RCC 7860 (cell line): ENCODE measurements around the gene SEC61A1.

ENCODE experiments used
- DNase-seq: peaks from one replicate; pipeline ENCODE4 v3.0.0-alpha.2; 2015; ENCODE audit warnings: low spot score
- FAIRE-seq: peaks from 2 replicates; lab custom pipeline; 2012; peaks lifted over from hg19 to GRCh38; lab: Jason Lieb, UNC

Gene SEC61A1

DNA sequence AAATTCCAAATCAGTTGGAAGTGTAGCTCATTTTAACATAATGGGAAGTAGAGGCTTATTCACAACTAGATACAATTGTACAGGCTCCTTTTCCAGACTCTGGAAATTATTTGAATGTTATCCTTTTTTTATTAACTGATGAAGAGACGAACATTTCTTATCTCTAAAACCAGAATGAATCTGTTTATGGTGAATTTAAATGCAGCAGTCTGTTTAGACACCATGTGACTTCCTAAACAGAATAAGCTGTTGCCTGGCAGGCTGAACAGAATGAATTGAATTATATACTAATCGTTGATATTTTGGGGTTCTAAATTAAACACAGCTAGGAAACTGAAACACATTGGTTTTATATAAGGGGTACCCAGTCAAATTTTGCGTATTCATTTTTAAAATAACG is 4.0 kb downstream of the SEC61A1 start:
- no peak for DNase-seq
- no peak for FAIRE-seq

DNA sequence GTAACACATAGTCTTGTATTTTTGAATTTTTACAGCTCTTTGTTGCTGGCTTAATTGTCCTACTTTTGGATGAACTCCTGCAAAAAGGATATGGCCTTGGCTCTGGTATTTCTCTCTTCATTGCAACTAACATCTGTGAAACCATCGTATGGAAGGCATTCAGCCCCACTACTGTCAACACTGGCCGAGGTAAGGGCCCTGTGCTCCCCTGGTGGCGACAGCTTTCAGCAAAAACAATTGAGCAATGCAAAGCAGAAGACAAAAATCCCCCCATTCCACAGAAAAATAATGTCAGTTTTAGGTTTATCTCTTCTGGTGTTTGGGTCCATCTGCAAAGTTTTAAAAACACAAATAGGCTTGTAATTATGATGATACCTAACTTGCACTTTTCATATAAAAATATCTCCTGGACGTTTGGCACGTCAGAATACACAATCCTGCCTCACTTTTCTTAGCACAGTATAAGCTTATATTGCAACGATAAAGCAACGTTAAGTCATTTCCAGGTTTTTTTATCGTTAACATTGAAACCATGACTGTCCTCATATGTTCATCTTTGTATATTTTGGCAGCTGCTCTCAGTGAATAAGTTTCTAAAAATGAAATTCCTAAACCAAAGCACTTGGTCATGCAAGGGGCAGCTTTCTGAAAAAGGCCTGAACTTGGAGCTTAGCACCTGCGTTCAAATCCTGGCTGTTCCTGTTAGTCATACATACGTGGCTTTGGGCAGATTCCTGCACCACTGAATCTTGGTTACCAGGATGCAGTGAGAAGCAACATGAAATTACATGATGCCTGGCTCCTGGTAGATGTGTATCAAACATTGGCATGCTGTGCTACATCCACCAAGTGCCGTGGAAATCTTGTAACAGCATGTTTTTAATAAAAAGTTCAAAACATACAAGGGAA is 8.5 kb downstream of the SEC61A1 start:
- no peak for DNase-seq

GRCh38 chr3:128062033-128062745 is 10.0 kb downstream of the SEC61A1 start:
- no peak for DNase-seq
- no peak for FAIRE-seq

More for the DNA sequence above, 8.5 kb downstream of the SEC61A1 start:
- no peak for FAIRE-seq

DNA sequence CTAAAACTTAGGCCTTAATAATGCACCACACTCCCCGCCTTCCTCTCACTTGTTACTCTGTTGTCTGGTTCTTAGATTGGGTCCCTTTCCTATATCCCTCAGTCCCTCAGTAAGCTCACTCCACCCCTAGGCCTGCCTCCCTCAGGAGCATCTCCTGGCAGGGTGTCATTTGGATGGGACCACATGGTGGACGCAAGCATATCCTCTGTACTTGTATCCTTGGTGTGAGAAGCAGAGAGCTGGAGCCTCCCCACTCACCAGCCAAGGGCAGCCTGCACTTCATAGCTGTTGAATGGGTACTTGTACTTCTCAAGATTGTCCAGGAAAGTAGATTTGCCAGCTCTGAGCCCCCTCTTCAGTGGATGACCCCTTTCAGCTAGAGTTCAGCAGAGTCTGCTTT is 11.6 kb downstream of the SEC61A1 start:
- DNase-seq, result no peak
- no peak for FAIRE-seq

DNA sequence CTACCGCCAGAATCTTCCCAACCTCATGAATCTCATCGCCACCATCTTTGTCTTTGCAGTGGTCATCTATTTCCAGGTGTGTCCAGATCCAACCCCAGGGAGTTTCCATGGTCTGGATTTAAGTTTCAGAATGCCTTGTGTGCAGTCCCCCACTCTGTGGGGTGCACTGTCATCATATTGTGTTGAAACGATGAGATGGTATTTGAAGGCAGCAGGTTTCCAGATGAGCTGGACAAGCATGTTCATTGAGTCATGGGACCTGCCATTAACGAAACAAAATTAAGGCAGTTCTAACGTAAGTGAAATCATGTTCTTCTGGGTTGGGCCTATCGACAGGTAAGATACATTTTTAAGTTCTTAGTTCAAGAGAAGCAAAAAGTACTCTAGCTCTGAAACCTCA is 12.7 kb downstream of the SEC61A1 start:
- FAIRE-seq, result no peak

DNA sequence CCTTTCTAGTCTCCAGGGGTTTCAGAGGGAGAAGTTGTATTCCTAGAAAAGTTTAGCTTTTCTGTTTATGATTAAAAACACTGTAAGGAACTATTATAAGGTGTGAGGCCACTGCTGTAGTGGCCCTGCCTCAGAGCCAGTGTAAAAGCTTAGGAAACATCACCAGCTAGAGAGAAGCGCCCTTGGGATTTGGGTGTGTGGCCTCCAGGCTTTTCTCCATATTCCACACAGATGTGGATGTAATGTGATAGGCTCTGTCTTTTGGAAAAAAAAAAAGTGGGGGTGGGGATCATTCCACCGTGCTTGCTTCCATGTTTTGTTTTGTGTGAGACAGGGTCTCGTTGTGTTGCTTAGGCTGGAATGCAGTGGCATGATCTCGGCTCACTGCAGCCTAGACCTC is 13.9 kb downstream of the SEC61A1 start:
- DNase-seq (no peak), FAIRE-seq (no peak)

More for the DNA sequence above, 12.7 kb downstream of the SEC61A1 start:
- DNase-seq, result no peak

GRCh38 chr3:128066676-128067075 is 14.4 kb downstream of the SEC61A1 start:
- FAIRE-seq, result no peak

GRCh38 chr3:128067489-128067888 is 15.3 kb downstream of the SEC61A1 start:
- DNase-seq (no peak), FAIRE-seq (no peak)

More at GRCh38 chr3:128066676-128067075, 14.4 kb downstream of the SEC61A1 start:
- no peak for DNase-seq

- FAIRE-seq (no peak), DNase-seq (peak; percentile 24)
These were observed 16.0 kb downstream of the SEC61A1 start for GRCh38 chr3:128068156-128068620.

- FAIRE-seq, result no peak
- no peak for DNase-seq
These were observed 17.0 kb downstream of the SEC61A1 start for GRCh38 chr3:128069271-128069670.

- FAIRE-seq, result no peak
- no peak for DNase-seq
These were observed 18.8 kb downstream of the SEC61A1 start for GRCh38 chr3:128070898-128071591.

DNA sequence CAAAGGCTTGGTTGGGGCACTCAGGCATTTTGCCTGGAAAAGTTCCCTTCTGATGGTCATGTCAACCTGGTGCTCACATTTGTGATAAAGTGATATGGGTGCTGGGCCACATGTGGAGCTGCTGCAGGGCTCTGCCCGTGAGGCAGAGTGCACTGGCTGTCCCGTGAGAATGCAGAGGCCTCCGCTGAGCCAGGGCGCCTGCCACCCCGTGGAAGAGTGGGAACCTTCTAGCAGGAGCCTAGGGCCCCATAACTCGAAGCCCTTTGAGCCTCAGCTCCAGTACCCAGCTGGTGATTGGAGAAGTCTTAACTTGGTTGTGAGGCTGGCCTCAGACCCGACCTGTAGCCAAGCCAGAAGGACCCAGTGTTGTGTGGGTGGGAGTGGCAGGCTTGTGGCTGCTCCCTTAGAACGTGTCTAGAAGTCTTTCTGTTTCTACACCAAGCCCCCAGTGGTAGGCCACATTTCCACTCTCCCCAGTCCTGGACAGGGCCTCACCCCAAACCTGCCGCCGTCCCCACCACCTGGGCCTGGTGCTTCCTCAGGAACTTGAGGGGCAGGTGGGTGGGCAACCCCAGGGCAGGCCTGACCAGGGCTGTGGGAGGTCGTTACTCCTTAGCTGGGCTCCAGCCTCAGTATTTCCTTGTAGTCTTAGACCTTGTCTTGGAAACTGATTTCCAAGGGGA is 19.7 kb downstream of the SEC61A1 start:
- DNase-seq (no peak), FAIRE-seq (no peak)

DNA sequence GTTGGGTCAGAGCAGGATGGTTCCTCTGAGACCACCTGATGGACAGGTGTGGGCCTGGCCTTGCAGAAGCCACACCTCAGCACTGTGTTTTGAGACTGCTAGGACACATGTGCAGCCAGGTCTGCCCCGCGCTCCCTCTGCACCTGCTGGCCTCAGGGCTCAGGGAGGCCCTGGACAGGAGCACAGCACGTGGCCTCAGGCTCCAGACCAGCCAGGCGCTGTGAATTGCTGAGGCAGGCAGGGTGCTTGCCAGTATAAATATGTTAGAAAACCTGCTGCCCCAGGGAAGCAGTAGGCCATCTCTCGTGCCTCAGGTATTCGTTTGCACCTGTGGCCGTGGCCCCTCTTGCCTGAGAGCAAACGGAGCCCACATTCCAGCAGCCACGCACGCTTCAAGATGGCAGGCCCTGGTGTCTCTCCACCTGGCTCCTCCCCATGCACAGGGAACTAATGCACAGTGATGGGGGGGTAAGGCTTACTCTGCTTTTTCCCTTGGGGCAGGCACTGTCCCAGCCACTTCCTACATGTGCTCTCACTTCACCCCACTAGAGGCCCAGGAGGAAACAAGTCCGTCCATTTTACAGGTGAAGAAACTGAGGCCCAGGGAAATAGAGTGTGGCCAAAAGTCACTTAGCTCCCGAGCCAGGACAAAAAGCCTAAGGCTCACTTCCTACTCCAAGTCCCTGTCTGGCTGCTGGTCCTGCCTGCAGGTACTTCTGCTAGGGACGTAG is 20.4 kb downstream of the SEC61A1 start:
- no peak for DNase-seq
- FAIRE-seq, result no peak

DNA sequence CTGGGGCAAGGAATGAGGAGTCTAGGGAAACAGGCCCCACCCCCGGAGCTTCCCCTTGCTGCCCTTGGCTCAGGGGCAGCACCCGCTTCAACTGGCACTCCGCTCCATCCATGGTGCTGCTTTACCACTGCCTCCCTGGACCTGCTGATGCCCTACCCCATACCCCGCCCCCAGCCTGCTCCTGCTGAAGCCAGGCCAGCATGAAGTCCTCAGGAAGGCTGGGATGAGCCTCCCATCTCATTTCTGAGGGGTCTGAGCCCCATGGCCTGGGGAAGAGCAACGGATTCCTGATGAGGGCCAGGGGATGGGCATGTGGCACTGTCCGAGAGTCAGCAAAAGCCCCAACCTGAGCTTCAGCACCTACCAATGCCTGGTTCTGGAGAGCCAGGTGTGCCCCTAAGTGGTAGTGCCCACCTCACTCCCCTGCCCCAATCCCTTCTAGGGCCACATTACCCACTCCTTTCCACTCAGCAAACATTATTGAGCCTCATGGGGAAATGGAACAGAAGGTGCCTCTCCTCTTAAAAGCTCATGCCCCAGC is 21.0 kb downstream of the SEC61A1 start:
- FAIRE-seq (no peak), DNase-seq (no peak)

DNA sequence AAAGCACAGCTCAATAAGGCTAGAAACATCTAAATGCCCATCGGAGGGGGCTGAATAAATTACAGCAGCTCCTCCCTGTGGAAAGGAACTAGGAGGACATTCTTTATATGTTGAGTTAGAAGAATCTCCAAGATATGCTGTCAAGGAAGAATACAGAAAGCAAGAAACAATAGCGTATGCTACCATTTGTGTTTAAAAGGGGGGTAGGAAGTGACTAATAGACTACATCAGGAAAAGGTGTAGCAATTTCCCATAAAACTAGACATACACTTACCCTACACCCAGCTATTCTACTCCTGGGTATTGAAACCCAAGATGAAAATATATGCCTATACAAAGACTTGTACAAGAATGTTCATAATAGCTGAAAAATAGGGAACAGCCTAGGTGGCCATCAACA is 21.6 kb downstream of the SEC61A1 start:
- DNase-seq, result no peak
- FAIRE-seq, result no peak

- FAIRE-seq (no peak), DNase-seq (no peak)
These were observed 22.7 kb downstream of the SEC61A1 start for GRCh38 chr3:128074851-128075521.

DNA sequence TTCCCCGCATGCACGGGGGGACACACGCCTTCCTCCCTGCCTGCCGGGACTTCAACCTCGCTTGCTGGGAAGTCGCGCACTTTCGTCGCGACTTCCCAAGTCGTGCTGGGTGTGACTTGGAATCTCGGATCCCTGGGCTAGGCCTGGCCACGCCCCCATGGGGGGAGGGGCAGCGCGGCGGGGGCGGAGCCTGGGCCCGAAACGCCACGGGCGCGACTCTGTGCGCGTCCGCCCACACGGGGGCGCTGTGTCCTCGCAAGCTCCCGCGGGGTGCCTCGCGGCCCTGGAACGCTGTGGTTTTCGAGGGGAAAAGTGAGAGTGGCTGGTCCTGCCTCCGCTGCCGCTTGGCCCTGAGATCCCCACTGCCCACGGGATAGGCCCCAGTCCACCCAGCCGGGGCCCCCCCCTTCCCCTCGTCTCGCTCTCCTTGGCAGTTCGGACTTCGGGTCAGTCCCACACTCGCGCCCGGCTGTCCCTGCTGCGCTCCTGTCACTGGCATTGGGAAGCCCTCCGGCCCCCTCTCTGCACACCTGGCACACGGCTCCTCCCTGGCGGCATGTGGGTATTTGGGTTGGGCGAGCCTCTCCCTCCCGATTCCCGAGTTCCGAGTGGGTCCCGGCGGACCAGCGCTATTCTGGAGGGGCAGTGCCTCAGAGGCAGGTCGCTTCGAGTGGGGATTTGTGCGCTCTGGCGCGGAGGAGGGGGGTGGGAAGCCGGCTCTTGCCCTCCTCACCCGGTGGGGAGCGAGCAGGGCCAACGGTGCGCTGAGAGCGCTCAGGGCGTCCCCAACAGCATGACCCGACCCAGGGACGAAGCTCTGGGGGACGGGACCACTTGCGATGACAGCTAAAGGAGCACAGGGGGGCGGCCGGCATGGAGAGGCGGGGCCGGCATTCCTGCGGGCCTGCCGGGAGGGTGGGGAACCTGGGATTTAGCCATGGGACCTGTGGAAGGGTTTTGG is 23.6 kb downstream of the SEC61A1 start:
- DNase-seq (peak; percentile 44), FAIRE-seq (no peak)
